D721Med (cell line): ENCODE data around the gene ST13.
"Not testable (repeated sequence)": the region's sequence is repeated elsewhere in the genome, so short reads cannot be mapped to it uniquely, and the experiment has no call there.

Experiments
- DNase-seq: peaks from one replicate; pipeline ENCODE4 v3.0.0; 2011; ENCODE audit warnings: low spot score; ENCODE audit not compliant: insufficient read length
- FAIRE-seq: peaks from 2 replicates; lab custom pipeline; 2011; peaks lifted over from hg19 to GRCh38; lab: Jason Lieb, UNC
- CTCF ChIP-seq: IDR thresholded peaks from 2 replicates; pipeline ENCODE4 v1.5.1; 2012; ENCODE audit warnings: mild to moderate bottlenecking, control low read depth; ENCODE audit not compliant: insufficient read depth; ENCODE audit errors: missing control alignments

The ST13 gene

GRCh38 chr22:40789131-40789530, 67.3 kb downstream of the ST13 start:
- FAIRE-seq (no peak), DNase-seq (no peak)

GRCh38 chr22:40782521-40782920, 73.9 kb downstream of the ST13 start:
- DNase-seq (no peak), FAIRE-seq (no peak)
- no peak for TF ChIP-seq CTCF

More at GRCh38 chr22:40789131-40789530, 67.3 kb downstream of the ST13 start:
- no peak for TF ChIP-seq CTCF

GRCh38 chr22:40781749-40782148, 74.7 kb downstream of the ST13 start:
- not testable (repeated sequence) for FAIRE-seq, DNase-seq
